Esophagus muscularis mucosa (tissue), 4 donors: ENCODE results near the gene PRR5.

ENCODE experiments used
- CTCF ChIP-seq, 3 experiments: fragments of 200-600 bp in 2 of 3; fragments of 450-650 bp in 1 of 3; sonication (generic) in 2 of 3; IDR thresholded peaks; one replicate each; pipeline ENCODE4 v1.5.1; 2017 to 2019; ENCODE audit warnings: antibody characterized with exemption in 3 of 3, mild to moderate bottlenecking in 2 of 3, moderate library complexity in 1 of 3
- EP300 ChIP-seq: sonication (generic); formaldehyde crosslinking; IDR thresholded peaks from one replicate; pipeline ENCODE4 v1.6.1; 2017; ENCODE audit warnings: antibody characterized with exemption
- POLR2A ChIP-seq: fragments of 450-650 bp; IDR thresholded peaks from one replicate; pipeline ENCODE4 v1.6.1; 2017; ENCODE audit warnings: antibody characterized with exemption, moderate library complexity, mild to moderate bottlenecking, low read depth
- POLR2AphosphoS5 ChIP-seq, 2 donors: sonication (generic); formaldehyde crosslinking; IDR thresholded peaks; one replicate each; pipeline ENCODE4 v1.6.1; 2017; ENCODE audit warnings: antibody characterized with exemption in 2 of 2

- TF ChIP-seq CTCF (IDR thresholded peaks at IDR 0.05) (no peak), POLR2AphosphoS5 (IDR thresholded peaks at IDR 0.05) (no peak), POLR2A (no peak), EP300 (no peak)
Observed at GRCh38 chr22:44773082-44773481, 71.1 kb downstream of the PRR5 start.
